Fibroblast of peridontal ligament (primary cell): ENCODE measurements around the gene THY1.
"Not testable (repeated sequence)": the region's sequence is repeated elsewhere in the genome, so short reads cannot be mapped to it uniquely, and the experiment has no call there.

ENCODE experiments used
- DNase-seq: peaks from one replicate; pipeline ENCODE4 v3.0.0-alpha.2; 2010; ENCODE audit errors: extremely low read depth

Gene THY1

DNA sequence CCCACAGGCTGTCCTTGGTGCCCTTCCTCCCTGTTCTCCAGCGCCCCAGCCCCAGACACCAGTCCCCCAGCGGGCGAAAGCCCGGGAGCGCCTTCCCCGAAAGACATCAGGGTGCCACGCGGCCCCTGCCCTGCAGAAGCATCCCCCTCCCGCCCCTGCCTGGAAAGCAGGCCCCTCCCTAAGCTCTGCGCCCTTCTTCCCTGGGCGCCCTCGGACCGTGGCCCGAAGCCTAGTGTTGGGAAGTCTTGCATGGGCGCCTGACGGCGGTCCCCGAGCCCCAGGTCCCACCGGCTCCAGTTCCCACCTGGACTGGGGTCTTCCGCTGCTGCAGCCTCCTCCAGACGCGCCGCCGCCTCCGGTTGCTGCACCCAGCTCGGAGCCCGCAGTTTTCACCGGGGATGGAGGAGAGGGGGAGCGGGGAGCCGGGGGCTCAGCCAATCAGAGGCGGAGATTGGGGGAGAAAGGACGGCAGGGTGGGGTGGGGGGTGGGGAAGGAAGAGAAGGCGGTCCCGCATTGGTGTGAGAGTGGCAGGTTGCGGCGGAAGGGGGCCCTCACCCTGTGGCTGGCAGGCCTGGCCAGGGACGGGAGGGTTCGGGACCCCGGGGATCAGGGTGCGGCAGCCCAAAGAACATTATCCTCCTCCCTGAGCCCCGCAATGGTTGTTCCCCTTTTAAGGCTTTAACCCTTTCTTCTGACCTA lies at the start of gene THY1:
Gene THY1 (minus strand): TSS at position 364 of the 700 bp plus-strand sequence. CDS start 2,267 bp downstream, outside the sequence.
- peak; percentile 52 for DNase-seq

DNA sequence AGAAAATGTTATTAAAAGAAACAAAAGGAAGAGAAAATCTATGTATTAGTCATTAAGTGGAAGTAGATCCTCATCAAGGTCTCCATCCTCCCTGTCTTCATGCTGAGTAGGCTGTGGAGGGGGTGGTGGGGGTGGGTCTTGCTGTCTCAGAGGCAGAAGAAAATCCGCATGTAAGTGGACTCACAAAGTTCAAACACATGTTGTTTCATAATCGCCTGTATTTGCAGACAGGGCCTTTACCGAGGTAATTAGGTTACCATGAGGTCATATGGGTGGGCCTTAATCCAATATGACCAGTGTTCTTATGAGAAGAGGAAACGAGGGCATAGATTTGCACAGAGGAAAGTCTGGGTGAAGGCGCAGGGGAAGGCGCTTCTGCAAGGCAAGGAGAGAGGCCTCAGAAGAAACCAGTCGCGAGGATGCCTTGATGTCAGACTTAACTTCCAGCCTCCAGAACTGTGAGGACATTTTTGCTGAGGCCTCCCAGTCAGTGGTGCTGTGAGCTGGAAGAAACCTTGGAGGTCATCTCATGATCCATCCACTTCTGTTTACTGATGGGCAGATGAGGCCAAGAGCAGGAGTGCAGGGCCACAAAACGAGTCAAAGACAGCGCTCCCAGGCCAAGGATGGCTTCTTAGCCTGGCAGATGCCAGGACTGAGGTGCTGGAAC lies 49.3 kb upstream of the THY1 start:
- DNase-seq, result peak; percentile 38

DNA sequence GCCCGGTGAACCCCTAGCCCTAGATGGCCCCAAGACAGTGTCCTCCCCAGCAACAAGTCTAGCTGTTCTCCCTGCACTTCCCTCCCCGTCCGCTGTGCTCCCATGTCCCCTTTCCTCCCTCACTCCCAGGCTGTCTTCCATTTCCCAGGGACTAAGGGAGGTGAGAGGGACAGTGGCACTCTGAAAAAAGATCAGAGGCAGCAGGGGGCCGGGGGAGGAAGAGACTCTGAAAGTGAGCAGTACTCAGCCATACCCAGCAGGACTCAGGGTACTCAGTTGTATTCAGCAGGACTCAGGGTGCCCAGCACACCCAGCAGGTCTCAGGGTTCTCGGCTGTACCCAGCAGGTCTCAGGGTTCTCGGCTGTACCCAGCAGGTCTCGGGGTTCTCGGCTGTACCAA lies 48.4 kb upstream of the THY1 start:
- DNase-seq, result no peak

DNA sequence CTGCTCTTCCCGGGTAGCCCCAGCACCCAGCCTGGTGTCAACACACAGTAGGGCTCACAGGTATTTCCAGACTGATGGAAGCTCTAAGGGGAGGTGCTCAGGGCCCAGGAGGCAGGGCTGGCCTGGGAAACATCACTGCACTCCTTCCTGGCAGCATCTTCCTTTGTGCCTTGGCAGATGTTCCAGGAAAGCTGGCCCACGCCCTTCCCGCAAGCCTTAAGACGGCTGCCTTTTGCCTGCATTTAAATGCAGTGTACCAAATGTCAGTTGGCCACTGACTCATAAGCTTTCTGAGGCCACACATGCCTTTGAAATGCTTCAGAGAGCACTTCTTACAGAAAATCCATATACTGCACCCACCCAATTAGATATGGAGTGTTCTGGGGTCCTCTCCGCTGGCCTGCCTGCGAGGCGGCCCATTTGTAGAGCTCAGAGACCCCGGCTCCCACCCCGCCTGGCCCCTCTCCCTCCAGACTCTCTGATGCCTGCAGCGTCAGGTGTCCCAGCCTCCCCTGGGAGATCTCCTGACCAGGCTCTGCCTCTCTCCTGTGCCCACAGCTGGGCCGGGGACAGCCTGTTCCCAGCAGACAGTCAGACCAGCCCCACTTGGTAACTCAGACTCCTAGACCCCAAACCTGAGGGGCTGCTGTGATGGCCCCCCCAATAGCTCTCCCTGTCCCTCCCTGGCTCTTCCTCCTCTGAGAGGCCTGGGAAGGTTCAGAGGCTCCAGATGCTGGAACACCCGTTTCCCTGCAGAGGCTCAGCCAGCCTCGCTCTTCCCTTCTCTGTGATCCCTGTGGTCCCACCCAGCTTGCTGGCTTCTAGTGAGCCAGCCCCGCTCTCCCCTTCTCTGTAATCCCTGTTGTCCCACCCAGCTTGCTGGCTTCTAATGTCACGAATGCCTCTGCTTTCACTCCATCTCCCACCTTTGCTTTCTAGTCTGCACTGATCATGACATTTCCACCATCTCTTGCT lies 47.6 kb upstream of the THY1 start:
- peak; percentile 94 for DNase-seq

DNA sequence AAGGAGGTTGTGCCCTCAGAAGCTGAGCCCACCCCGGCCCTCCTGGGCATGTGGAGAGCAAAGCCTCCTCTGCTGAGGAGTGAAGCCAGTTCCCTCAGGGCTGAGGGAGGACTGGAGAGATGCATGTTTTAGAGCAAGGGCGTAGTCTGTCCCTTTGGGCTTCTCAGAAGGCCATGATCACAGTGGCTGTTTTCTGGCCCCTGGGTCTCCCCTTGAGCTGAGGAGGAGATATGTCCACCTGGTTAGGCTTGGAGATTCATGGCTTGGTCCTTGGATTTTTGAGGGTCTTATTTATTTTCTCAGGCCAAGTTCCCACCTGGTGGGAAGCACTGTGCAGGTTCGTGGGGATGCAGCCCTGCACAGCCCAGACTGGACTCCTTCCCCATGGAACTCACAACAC lies 46.5 kb upstream of the THY1 start:
- no peak for DNase-seq

DNA sequence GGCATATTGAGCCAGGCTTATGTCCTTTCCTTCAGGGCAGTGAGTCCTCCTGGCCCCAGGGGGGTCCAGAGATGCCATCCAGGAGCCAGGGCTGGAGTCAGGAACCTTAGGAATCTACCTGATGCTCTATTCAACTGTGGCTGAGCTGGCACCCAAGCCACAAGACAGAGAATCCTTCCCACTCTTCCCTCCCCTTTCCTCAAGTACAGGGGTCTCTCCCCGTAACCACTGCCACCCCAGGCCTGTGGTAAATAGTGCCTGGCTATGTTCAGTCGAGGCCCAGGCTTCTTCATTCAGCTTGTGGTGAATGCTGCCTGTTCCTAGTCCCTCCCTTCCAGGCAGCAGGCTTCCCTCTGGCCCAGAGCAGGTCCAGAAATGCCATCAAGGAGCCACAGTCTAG lies 45.5 kb upstream of the THY1 start:
- DNase-seq, result no peak

DNA sequence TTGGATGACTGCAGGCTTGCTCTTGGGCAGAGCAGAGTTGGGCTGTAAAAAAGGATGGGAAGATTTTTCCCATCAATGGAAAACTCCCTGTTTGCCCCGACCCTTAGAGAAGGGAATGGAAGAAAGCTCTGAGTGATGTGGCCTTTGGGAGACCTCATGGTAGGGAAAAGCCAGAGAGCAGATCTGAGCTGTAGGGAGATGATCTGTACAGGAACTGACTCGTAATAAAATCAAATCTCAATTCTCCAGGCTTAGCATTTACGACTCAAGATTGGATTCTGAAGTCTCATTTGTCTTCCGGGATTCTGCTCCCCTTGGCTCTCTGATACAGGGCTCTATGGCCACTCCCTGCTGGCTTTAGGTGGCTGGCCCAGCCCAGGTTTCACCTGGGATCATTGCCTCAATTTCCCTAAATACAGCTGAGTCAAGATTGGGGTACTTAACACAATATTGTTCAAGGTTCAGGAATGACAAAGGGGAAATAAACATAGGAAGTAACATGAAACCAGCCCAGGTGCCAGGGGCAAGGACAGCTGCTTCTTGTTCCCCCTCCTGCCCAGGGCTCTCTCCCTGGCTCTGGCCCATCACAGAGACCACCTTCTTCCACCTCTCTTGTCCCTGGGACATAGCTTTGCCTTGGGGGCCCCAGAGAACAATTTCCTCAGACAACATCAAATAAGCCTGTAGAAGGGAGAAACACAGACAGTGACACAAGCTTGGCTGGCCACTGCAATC lies 38.4 kb upstream of the THY1 start:
- no peak for DNase-seq

DNA sequence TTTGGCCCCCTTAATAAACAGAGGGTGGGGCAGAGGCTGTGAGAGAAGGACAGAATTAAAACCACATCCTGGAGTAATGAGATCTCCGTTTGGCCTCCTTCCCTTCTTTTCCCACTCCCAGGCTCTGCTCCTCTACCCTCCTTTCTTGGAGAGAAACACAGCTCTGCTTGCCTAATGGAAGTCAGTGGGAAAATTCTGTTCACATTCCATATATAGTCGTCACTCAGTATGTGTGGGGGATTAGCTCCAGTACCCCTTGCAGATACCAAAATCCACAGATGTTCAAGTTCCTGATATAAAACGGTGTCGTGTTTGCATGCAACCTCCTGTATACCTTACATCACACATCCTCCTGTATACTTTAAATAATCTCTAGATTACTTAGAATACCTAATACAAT lies 37.6 kb upstream of the THY1 start:
- peak; percentile 89 for DNase-seq

DNA sequence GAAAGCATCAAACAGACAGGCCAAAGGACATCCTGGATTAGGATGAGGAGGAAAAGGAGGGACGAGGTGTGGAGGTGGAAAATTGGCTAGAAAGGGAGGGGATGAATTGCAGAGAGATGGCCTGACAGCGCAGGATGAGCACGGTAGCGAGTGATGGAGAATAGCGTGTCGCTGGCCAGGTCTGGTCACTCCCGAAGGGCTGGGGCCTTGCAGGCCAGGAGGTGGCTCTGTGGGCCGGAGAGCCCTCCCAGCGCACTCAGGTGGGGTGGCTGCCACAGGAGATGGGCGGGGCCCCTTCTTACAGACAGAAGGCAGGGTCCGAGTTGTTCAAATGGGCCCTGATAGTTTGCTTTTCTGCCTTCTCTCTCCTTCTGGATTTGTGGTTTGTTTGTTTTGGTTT lies 37.1 kb upstream of the THY1 start:
- no peak for DNase-seq

DNA sequence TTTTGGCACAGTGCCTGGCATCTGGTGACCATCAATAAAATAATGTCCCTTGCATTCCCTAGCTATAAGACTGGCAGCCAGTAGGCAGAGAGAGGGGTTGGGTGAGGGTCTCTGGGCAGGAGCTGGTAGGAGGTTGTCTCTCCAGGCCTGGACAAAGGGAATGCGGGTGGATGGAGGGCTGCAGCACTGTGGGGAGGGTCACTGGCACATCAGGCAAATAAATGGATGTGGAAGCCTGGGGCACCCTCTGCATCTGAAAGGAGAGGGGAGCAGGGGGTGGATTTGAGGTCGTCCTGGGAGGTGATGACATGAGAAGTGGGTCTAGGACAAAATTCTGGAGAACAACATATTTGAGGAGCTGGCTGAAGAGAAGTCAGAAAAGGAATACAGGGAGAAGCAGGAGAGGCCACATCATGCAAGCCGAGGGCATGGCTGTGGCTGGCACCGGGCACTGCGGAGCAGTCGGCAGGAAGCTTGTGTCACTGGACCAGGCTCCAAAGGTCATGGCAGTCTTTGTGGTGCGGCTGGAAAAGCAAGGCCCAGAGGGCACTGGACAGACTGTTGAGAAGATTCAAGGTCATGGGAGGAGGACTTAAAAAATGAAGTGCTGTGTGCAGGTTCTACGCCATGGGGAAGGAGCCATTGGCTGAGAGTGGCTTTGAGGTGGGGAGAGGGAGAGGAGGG lies 36.5 kb upstream of the THY1 start:
- DNase-seq, result no peak

DNA sequence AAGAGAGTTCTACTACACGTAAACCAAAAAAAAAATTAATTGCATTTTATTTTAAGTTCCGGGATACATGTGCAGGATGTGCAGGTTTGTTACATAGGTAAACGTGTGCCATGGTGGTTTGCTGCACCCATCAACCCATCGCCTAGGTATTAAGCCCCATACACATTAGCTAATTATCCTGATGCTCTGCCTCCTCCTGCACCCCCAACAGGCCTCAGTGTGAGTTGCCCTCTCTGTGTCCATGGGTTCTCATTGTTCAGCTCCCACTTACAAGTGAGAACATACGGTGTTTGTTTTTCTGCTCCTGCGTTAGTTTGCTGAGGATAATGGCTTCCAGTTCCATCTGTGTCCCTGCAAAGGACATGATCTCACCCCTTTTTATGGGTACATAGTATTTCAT lies 32.7 kb upstream of the THY1 start:
- DNase-seq, result not testable (repeated sequence)

DNA sequence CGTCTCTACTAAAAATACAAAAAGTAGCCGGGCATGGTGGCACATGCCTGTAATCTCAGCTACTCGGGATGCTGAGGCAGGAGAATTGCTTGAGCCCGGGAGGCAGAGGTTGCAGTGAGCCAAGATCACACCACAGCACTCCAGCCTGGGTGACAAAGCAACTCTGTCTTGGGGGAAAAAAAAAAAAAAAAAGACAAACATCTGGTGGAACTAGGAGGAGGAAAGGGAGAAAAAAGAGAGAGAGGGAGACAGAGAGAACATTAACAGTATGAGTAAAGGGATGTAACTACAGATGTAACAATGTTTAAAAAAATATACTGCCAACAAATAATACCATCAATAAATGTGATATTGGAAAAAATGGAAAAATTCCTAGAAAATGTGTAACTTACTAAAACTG lies 32.3 kb upstream of the THY1 start:
- not testable (repeated sequence) for DNase-seq

DNA sequence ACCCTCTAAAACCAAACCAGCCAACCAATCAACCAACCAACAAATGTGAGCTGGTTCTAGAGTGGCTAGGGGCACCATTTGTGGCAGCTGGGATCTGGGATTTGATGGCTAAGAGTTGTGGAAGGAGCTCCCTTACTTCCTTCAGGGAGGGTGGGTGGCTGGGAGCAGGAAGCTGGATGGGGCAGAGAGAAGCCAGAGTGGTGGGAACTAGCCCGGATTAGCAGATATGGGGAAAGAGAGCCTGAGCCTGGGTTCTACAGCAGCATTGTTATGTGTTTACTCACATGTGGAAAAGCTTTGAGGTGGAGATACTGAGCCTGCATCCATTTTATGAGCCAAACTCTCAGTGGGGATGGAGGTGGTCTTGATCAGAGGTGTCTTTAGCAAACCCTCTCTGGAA lies 30.9 kb upstream of the THY1 start:
- DNase-seq, result no peak

DNA sequence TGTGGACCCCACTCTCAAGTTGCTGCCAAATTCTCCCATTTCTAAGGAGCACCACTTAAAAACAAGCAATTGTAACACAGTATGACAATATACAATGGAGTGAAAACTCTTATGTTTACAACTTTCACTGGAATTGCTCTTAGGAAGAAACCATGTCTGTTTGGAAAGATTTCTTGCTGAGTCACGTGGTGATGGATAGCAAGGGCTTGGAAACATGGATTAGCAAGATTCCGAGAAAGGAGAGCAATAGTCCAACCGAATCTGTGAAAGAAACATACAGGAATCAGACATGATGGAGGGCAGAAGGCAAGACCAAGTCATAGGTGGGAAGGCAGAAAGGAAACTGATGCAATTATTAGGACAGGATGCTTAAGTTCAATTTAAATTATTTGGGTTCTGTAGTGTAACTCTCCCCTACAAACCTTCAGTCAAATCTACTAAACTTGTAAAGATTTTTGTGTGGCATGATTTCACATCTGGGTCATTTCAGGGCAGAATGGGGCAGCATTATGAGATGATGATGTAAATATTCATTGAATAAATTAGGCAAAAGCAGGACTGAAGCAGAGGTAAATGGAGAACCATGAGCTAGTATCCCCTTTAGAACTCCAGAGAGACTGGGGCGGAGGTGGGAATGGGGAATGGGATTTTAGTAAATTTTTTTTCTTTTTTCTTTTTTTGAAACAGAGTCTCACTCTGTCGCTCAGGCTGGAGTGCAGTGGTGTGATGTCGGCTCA lies 27.8 kb upstream of the THY1 start:
- DNase-seq, result peak; percentile 48

DNA sequence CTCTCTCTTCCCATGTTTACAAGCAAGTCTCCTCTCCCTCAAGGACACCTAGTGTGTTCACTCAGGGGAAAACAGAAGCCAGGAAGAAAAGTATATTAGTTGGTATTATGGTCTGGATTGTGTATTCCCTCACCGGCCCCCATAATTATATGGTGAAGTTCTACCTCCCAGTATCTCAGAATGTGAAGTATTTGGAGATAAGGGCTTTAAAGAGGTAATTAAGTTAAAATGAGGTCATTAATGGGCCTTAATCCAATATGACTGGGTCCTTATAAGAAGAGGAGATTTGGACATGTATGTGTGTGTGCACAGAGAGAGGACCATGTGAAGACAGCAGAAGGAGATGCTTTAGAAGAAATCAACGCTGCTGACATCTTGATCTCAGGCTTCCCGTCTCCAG lies 26.5 kb upstream of the THY1 start:
- no peak for DNase-seq

DNA sequence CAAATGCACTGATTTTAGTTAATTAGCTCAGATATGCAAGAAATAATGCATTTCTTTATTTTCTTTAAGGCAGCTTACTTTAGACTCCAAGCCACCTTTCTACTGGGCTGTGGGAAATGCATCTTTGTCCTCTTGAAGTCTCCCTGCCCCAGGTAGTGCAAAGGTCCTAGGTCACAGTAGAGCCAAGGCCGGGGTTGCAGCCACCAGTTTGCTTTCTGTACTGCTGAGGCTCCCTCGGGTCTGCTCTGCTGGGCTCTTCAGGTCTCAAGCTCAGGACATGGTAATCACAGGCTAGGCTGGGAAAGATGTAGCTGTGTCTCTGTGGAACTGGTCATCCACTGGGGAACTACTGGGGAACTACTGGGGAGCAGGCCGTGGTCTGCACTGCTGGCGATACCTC lies 25.4 kb upstream of the THY1 start:
- DNase-seq, result no peak

DNA sequence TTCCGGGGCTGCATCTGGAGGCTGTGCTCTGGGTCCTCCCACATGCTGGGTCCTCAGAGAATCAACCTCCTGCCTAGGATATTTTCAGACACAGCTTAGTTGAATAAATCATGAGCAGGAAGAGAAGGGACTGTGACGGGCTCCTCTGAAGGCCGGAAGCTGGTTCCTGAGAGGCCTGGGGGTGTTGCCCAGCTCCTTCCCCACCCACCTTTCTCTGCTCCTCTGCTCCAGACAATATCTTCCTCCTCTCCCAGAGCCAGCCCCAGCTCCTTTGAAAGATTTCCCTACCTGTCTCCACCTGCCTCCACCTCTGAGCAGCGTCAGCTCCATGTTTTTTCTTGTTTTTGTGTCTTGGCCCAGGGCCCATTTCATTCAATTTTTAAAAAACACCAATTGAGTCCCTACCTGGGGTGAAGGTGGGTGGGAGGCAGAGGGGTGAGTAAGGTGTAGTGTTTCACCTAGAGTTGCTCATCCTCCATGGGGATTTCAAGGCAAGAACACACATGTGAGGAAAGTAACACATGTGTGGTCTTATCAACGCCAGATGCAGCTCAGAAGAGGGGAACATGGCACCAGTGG lies 24.8 kb upstream of the THY1 start:
- no peak for DNase-seq

DNA sequence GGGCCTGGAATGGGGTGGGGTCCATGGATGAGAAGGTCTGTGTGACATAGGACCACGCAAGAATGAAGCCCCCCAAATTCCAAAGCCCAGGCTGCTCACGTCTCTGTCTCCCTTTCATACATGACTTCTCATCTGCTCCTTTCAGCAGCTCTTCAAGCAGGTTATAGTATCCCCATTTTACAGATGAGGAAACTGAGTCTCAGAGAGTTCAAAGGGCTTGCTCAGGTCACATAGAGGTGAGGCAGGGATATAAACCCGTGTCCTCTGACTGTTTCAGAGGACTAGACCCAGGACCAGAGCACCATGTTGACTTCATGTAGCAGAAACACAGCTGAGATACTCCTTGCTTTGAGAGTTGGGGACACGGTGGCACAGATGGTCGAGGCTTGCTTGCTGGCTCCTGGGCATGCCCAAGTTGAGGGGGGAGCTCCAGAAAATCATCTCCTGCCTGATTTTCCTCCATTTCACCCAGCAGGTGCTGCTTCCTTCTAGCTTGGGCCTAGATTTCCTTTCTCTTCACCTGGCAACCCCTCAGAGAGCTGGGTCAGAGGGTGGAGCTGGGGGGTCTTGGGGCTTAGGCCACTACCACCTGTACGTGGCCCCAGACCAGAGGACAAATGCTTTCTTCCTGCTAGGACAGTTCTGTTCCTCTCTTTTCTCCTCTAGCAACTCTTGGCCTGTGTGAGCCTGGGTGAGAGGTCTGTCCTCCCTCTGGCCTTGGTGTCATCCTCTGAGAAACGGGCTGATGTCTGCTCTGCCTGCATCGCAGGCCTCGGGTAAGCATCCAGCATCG lies 24.1 kb upstream of the THY1 start:
- no peak for DNase-seq

DNA sequence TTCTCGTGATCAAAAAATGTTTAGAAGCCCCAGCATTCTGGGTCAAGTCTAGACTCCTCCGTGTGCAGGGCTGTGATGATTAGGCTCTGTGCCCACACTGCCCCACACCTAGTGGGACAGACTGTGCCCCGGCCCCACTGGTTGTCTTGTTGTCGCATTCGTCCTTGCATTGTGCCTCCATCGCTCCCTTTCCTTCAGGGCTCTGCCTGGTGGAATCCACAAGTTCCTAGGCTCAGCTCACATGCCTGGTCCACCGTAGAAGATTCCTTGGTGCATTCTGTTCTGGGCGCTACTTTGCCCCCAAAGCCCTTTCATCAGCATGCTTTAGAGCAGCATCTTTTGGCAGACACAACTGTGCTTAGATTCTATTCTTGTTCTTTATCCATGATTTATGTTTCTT lies 23.5 kb upstream of the THY1 start:
- no peak for DNase-seq
